Transverse colon (tissue), 4 donors: ENCODE results near the gene MMP25. TPM values are rescaled to one million over a fixed set of nuclear protein-coding genes. Genes with fewer than 3 reads are reported as not detected.
A peak's percentile ranks its signal among the peaks of the same experiment; 100 is the strongest.

Experiments used
- DNase-seq: peaks from one replicate; pipeline ENCODE4 v3.0.0-alpha.2; 2019
- H3K27ac ChIP-seq, 4 donors: fragments of 200-600 bp; sonication (generic); 2 replicates each; pipeline ENCODE4 v1.5.1; 2016 to 2018; ENCODE audit warnings: inconsistent platforms in 4 of 4
- H3K27me3 ChIP-seq: fragments of 200-600 bp; sonication (generic); 2 replicates; pipeline ENCODE4 v1.5.1; 2017; ENCODE audit warnings: inconsistent platforms
- H3K36me3 ChIP-seq, 4 donors: fragments of 200-600 bp; sonication (generic); 2 replicates each; pipeline ENCODE4 v1.5.1; 2017 to 2019; ENCODE audit warnings: inconsistent platforms in 4 of 4
- H3K4me1 ChIP-seq, 4 donors: fragments of 200-600 bp; sonication (generic); 2 replicates each; pipeline ENCODE4 v1.5.1; 2017 to 2020; ENCODE audit warnings: inconsistent platforms in 4 of 4
- H3K4me3 ChIP-seq, 4 donors: fragments of 200-600 bp; sonication (generic); 1 replicate in 1 of 4; 2 replicates in 3 of 4; pipeline versions ENCODE4 v1.5.1 to v1.6.1; 2017 to 2019; ENCODE audit warnings: inconsistent platforms in 4 of 4
- H3K9me3 ChIP-seq, 2 donors: fragments of 200-600 bp; sonication (generic); 2 replicates each; pipeline ENCODE4 v1.5.1; 2017 to 2019; ENCODE audit warnings: inconsistent platforms in 2 of 2
- CTCF ChIP-seq, 5 experiments: fragments of 200-600 bp in 3 of 5; fragments of 450-650 bp in 2 of 5; sonication (generic) in 3 of 5; IDR thresholded peaks; 1 replicate in 2 of 5; 2 replicates in 3 of 5; pipeline ENCODE4 v1.5.1; 2016 to 2017; ENCODE audit warnings: antibody characterized with exemption in 5 of 5, inconsistent platforms in 3 of 5, mild to moderate bottlenecking in 2 of 5, moderate library complexity in 1 of 5
- EP300 ChIP-seq: sonication (generic); formaldehyde crosslinking; IDR thresholded peaks from one replicate; pipeline ENCODE4 v1.6.1; 2017; ENCODE audit warnings: antibody characterized with exemption, low read depth
- POLR2A ChIP-seq: fragments of 450-650 bp; IDR thresholded peaks from one replicate; pipeline ENCODE4 v1.6.1; 2016; ENCODE audit warnings: antibody characterized with exemption, mild to moderate bottlenecking, moderate library complexity
- POLR2AphosphoS5 ChIP-seq, 3 donors: sonication (generic); formaldehyde crosslinking; IDR thresholded peaks; one replicate each; pipeline ENCODE4 v1.6.1; 2016; ENCODE audit warnings: antibody characterized with exemption in 3 of 3
- WGBS, 2 donors: methylation state at CpG; one replicate each; pipeline ENCODE4 v1.1.5; 2018; ENCODE audit warnings: low coverage in 1 of 2; 5-methylcytosine and 5-hydroxymethylcytosine counted together
- in situ Hi-C, 4 donors: fragments of 200-750 bp; cut with MboI; loops; one replicate each; pipeline versions ENCODE4 v1.15.0 to v1.15.1; 2017; ENCODE audit warnings: low sequenced_read_pairs in 3 of 4, low pct_ligation_motif_present in 1 of 4, low pct_unique_long_range_greater_than_20kb in 1 of 4
- intact Hi-C: fragments of 100-400 bp; cut with DNase I; formaldehyde crosslinking; loops from one replicate; pipeline ENCODE4 v1.15.1; 2023; ENCODE audit warnings: low total_unique reads
- total RNA-seq, 4 donors: library from RNA; depleted of rRNA; stranded (reverse); fragments of >200 nt; gene quantifications; one replicate each; pipeline ENCODE4 v1.1.0, GENCODE V29; 2016

Gene MMP25
- total RNA-seq, 4 donors from 2014 or later = 1.6 to 9.4 (median 1.8) TPM; not detected in 1

DNA sequence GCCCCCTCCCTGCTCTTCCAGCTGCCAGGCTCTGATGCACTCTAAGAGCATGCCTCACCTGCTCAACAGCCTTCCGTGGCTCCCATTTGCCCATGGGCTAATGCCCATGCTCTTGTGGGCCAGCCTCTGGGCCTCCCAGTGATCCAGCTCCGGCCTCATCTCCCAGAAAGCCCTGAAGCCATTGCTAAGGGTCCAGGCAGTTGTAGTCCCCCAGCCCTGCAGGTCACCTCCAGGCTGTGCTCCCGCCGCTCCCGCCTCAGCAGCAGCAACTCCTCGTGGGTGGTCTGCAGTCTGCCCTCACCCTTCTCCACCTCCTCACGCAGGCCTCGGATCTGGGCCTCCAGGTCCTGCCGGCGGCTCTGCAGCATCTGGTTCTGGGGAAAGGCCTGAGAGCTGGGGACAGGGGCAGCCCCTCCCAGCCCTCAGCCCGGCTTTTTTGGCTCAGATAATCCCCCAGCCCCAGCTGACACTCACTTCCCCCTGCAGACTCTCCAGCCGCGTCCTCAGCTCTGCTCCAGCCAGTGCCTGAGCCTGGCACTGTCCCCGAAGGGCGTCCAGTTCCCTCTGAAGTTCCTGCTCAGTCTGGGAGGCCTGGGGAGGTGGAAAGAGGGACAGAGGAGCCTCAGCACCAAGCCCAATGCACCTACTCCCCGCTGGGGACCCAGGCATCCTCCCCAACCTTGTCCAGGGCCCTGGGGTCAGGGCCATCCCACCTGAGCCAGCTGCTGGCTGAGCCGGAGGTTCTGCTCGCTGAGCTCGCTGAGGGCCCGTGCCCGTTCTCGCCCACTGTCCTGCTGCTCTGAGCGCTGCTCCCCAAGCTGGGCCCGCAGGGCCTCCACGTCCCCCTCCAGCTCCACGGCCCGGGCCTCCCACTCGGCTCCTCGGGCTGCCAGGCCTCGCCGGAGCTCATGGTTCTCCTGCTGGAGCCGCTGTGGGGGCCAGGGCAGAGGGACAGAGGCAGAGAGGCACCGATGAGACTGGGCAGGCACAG lies 15.8 kb upstream of the MMP25 start:
- Histone ChIP-seq H3K9me3 (no peaks in the 10 kb centered on the region), H3K36me3 (no peaks in the 10 kb centered on the region), H3K27me3 (peaks cover 58% of the 10 kb centered on the region), H3K4me1 (peaks cover 0 to 46% (median 22%) of the 10 kb centered on the region in 4 donors), H3K4me3 (no peak overlapping the region), H3K27ac (no peak overlapping the region)
- DNase-seq = no peak
- intact Hi-C loops (no loop called here), in situ Hi-C loops (loop anchor here in 1 of 4 donors (25.0 kb wide), 1 partner anchor 107 kb away; the partner anchor contains the start of gene ZNF213)
- 82% methylated on average over 26 of the region's 33 CpGs; no CpG with 5 or more reads in 1 of the 2 donors for WGBS, 2 donors
- TF ChIP-seq CTCF (IDR thresholded peaks at IDR 0.05) (no peak), POLR2A (no peak), EP300 (no peak), POLR2AphosphoS5 (IDR thresholded peaks at IDR 0.05) (no peak)

- TF ChIP-seq POLR2AphosphoS5 (IDR thresholded peaks at IDR 0.05) (no peak), POLR2A (no peak), EP300 (no peak), CTCF (IDR thresholded peaks at IDR 0.05) (no peak)
- H3K9me3 ChIP-seq = no peaks in the 10 kb centered on the region
- H3K36me3 ChIP-seq = no peaks in the 10 kb centered on the region
- in situ Hi-C loops = loop anchor here in 1 of 4 donors (25.0 kb wide), 1 partner anchor 105 kb away; the partner anchor contains the start of gene ZNF213
- no peak overlapping the region for H3K4me3 ChIP-seq
- H3K27ac ChIP-seq = no peak overlapping the region
- WGBS, 2 donors = 23 to 33% methylated on average over 6 to 7 of the region's 7 CpGs
- no peak for DNase-seq
- intact Hi-C loops = no loop called here
- peaks cover 79% of the 10 kb centered on the region for H3K27me3 ChIP-seq
- H3K4me1 ChIP-seq = peaks cover 0 to 64% (median 31%) of the 10 kb centered on the region in 4 donors
Measured at GRCh38 chr16:3032624-3033023, 13.7 kb upstream of the MMP25 start.

DNA sequence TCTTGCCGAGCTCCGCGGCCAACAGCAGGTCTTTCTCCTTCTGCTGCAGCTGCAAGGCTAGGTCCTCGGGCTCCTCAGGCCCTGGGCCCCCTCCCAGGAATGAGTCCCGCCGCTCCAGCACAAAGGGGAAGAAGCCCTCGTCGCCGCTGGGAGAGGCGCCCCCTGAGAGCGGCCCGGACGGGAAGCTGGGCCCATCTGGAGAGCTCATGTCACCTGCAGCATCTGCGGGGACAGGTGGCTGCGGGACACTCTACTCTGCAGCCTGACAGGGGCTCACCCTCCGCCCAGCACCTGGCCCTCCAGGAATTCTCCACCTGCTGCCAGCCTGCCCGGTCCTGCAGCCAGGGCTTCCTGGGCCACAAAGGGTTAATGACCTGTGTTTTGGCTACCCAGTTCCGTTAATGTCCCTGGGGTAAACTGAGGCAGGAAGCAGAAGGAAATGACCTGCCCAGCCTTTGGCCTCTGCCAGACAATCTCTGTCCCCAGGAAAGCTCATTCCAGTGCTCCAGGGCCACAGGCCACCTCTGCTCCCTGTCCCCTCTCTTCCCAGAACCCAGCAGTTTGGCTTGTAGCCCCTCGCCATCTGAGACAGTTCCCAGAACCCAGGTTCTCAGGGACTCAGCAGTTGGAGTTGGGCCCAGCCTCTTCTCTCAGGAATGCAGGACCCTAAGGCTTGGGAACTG lies 10.9 kb upstream of the MMP25 start:
- TF ChIP-seq CTCF (IDR thresholded peaks at IDR 0.05) (no peak), POLR2AphosphoS5 (IDR thresholded peaks at IDR 0.05) (no peak), EP300 (no peak), POLR2A (no peak)
- no peak for DNase-seq
- Histone ChIP-seq H3K9me3 (no peaks in the 10 kb centered on the region), H3K4me3 (peak overlapping the region in 3 of 4 donors; percentile 55 to 72 (median 60)), H3K4me1 (peaks cover 0 to 52% (median 32%) of the 10 kb centered on the region in 4 donors), H3K27ac (peak overlapping the region in 3 of 4 donors; percentile 81 to 88 (median 88)), H3K36me3 (no peaks in the 10 kb centered on the region), H3K27me3 (peaks cover 76% of the 10 kb centered on the region)
- 33% methylated on average over 7 of the region's 19 CpGs; no CpG with 5 or more reads in 1 of the 2 donors for WGBS, 2 donors
- intact Hi-C loops (no loop called here), in situ Hi-C loops (loop anchor here in 1 of 4 donors (25.0 kb wide), 1 partner anchor 102 kb away; the partner anchor contains the start of gene ZNF213)
